GM18909 (cell line): Measurements from ENCODE around the gene CARMIL3.
A peak's percentile ranks its signal among the peaks of the same experiment; 100 is the strongest.

Source experiments
- ATAC-seq: cut with Tn5 transposase; IDR thresholded peaks from one replicate; pipeline ENCODE4 v1.9.1; 2021; ENCODE audit warnings: mild to moderate bottlenecking; ENCODE audit not compliant: unreplicated experiment, poor library complexity

The CARMIL3 gene

GRCh38 chr14:24110060-24110459 lies 58.3 kb downstream of the CARMIL3 start:
- no peak for ATAC-seq

GRCh38 chr14:24110523-24110922 lies 58.7 kb downstream of the CARMIL3 start:
- no peak for ATAC-seq

GRCh38 chr14:24113379-24113800 lies 61.6 kb downstream of the CARMIL3 start:
- peak; percentile 0 for ATAC-seq

GRCh38 chr14:24113801-24114531 lies 62.2 kb downstream of the CARMIL3 start:
- ATAC-seq: peak; percentile 37

- ATAC-seq: peak; percentile 87
These were observed 63.0 kb downstream of the CARMIL3 start, which contains the start of the genes DCAF11 and NRL for GRCh38 chr14:24114532-24115421. DCAF11 (plus strand) TSS chr14:24114777; CDS start chr14:24115595, 818 bp downstream. NRL (minus strand) TSS chr14:24114949; CDS start chr14:24082848, 32,101 bp downstream.

GRCh38 chr14:24115422-24116127 lies 63.8 kb downstream of the CARMIL3 start:
- no peak for ATAC-seq

- ATAC-seq: no peak
These were observed 64.5 kb downstream of the CARMIL3 start for GRCh38 chr14:24116128-24116814.

- ATAC-seq: no peak
These were observed 65.4 kb downstream of the CARMIL3 start for GRCh38 chr14:24117179-24117578.
